Ascending aorta (tissue), 2 donors: ENCODE results near the gene DAGLB. TPM values are rescaled to one million over a fixed set of nuclear protein-coding genes. Genes with fewer than 3 reads are reported as not detected.

Source experiments
- DNase-seq, 2 donors: peaks; one replicate each; pipeline ENCODE4 v3.0.0-alpha.2; 2019; ENCODE audit warnings: low spot score in 2 of 2
- H3K27ac ChIP-seq, 2 donors: fragments of 200-600 bp; sonication (generic); one replicate each; pipeline ENCODE4 v1.5.1; 2016 to 2017; ENCODE audit warnings: mild to moderate bottlenecking in 1 of 2
- H3K27me3 ChIP-seq: fragments of 200-600 bp; sonication (generic); one replicate; pipeline ENCODE4 v1.5.1; 2017
- H3K36me3 ChIP-seq, 2 donors: fragments of 200-600 bp; sonication (generic); one replicate each; pipeline ENCODE4 v1.5.1; 2016
- H3K4me1 ChIP-seq, 2 donors: fragments of 200-600 bp; sonication (generic); one replicate each; pipeline ENCODE4 v1.5.1; 2016 to 2017; ENCODE audit warnings: mild to moderate bottlenecking in 1 of 2
- H3K4me3 ChIP-seq, 2 donors: fragments of 200-600 bp; sonication (generic); one replicate each; pipeline ENCODE4 v1.5.1; 2016 to 2017; ENCODE audit warnings: mild to moderate bottlenecking in 1 of 2
- H3K9me3 ChIP-seq, 2 donors: fragments of 200-600 bp; sonication (generic); one replicate each; pipeline ENCODE4 v1.5.1; 2016
- intact Hi-C: fragments of 100-400 bp; cut with DNase I; formaldehyde crosslinking; loops from one replicate; pipeline ENCODE4 v1.15.1; 2023
- total RNA-seq: library from RNA; depleted of rRNA; stranded (reverse); fragments of >200 nt; gene quantifications from one replicate; pipeline ENCODE4 v1.1.0, GENCODE V29; 2016
- TF ChIP-seq, protein P1 (sequence below), 3 experiments: fragments of 200-600 bp in 2 of 3; fragments of 450-650 bp in 1 of 3; sonication (generic) in 2 of 3; IDR thresholded peaks; one replicate each; pipeline ENCODE4 v1.5.1; 2016 to 2019; ENCODE audit warnings: antibody characterized with exemption in 3 of 3, mild to moderate bottlenecking in 1 of 3, moderate library complexity in 1 of 3

DAGLB gene
- total RNA-seq, 1 donor from 2014 or later: 5.2 TPM

DNA sequence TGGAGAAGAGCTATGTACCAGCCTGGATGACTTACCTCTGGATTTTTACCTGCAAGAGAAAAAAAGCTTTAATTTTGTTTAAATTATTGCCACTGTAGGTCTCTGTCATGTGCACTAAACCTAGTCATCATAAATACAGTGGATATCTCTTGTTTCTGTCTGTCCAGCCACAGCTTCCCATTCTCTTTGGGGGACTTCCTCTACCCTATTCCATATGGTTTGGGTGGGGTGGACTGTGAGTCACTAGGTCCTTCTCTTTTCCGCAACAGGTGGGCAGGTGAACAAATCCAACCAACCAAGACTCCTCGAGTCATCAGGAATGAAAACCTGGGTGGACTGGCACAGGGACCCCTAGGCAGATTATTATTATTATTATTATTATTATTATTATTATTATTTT, 88.0 kb downstream of the DAGLB start:
- H3K4me3 ChIP-seq: no peak overlapping the region
- no peaks in the 10 kb centered on the region for H3K9me3 ChIP-seq
- no peaks in the 10 kb centered on the region for H3K4me1 ChIP-seq
- H3K27ac ChIP-seq: no peak overlapping the region
- intact Hi-C loops: no loop called here
- H3K27me3 ChIP-seq: no peaks in the 10 kb centered on the region
- TF ChIP-seq, protein P1, sequence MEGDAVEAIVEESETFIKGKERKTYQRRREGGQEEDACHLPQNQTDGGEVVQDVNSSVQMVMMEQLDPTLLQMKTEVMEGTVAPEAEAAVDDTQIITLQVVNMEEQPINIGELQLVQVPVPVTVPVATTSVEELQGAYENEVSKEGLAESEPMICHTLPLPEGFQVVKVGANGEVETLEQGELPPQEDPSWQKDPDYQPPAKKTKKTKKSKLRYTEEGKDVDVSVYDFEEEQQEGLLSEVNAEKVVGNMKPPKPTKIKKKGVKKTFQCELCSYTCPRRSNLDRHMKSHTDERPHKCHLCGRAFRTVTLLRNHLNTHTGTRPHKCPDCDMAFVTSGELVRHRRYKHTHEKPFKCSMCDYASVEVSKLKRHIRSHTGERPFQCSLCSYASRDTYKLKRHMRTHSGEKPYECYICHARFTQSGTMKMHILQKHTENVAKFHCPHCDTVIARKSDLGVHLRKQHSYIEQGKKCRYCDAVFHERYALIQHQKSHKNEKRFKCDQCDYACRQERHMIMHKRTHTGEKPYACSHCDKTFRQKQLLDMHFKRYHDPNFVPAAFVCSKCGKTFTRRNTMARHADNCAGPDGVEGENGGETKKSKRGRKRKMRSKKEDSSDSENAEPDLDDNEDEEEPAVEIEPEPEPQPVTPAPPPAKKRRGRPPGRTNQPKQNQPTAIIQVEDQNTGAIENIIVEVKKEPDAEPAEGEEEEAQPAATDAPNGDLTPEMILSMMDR (IDR thresholded peaks at IDR 0.05): no peak
- no peak for DNase-seq
- H3K36me3 ChIP-seq: no peaks in the 10 kb centered on the region

Other genes starting within 250 kb of the DAGLB start
- gene CYTH3, start 175.3 kb downstream of the DAGLB start, total RNA-seq: 51.8 TPM
- gene FAM220A, start 99.0 kb downstream of the DAGLB start, total RNA-seq: 13.0 TPM
- gene RAC1, start 73.4 kb downstream of the DAGLB start, total RNA-seq: 96.3 TPM
- 105 TPM for gene KDELR2, start 36.2 kb upstream of the DAGLB start, total RNA-seq
- gene GRID2IP, start 103.5 kb upstream of the DAGLB start, total RNA-seq: not detected
- 5.1 TPM for gene ZDHHC4, start 129.5 kb upstream of the DAGLB start, total RNA-seq
- 15.2 TPM for gene INTS15, start 142.1 kb upstream of the DAGLB start, total RNA-seq
- gene ZNF853, start 167.7 kb upstream of the DAGLB start, total RNA-seq: 12.2 TPM
- gene ZNF316, start 189.4 kb upstream of the DAGLB start, total RNA-seq: 60.3 TPM